ENCODE measurements around the gene PCDHGC5.

Gene PCDHGC5

GRCh38 chr5:141529873-141530272 lies 41.0 kb downstream of the PCDHGC5 start:
- no peak for DNase-seq (ENCODE audit: low read depth in 2 of 2)

GRCh38 chr5:141532726-141533125 lies 43.8 kb downstream of the PCDHGC5 start:
- DNase-seq (ENCODE audit: low read depth in 2 of 2), result no peak

- no peak for DNase-seq (ENCODE audit: low read depth in 2 of 2)
These were observed 45.0 kb downstream of the PCDHGC5 start for GRCh38 chr5:141533897-141534296.

GRCh38 chr5:141534492-141535213 lies 45.8 kb downstream of the PCDHGC5 start:
- DNase-seq (ENCODE audit: low read depth in 2 of 2), result no peak
